Measurements from ENCODE around the gene CS.
"Not testable (repeated sequence)": the region's sequence is repeated elsewhere in the genome, so short reads cannot be mapped to it uniquely, and the experiment has no call there.

Gene CS

DNA sequence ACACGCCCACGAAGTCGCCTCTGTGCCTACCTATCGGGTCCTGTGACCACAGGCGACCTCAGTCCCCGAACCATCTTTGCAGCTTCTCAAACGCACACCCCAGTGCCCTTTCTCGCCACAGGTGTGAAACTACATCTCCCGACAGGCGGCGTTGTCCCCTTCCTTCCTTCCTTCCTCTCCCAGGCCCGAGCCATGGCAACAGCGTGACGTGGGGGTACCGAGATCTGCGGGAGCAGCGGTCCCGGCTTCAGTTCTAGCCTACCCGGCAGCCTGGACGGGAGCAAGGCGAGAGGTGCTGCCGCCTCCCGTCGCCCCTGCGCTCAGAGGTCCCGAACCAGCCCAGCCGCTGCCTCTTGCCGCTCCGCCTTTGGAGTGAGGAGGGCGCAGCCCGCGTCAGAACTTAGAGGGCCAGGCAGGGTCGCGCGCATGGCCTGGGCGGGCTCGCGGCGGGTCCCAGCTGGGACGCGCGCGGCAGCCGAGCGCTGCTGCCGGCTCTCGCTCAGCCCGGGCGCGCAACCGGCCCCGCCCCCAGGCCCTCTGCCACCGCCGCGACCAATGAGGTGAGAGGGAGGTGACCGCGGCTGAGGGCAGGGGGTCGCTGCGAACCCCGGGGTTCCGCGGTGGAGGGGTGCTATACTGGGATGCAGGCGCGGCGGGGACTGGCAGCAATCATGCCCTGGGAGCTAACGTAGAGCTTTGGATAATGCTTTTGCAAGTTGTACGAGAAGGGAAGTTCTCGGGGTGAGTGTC, 33.3 kb downstream of the CS start, which contains the start of gene COQ10A:
COQ10A (plus strand) TSS at position 250 of the 750 bp plus-strand sequence; CDS start at position 427, 177 bp downstream.
- no peak for TF ChIP-seq EZH2phosphoT487 (IDR thresholded peaks at IDR 0.05; ENCODE audit: borderline replicate concordance, low read length)
- TF ChIP-seq, protein P1, sequence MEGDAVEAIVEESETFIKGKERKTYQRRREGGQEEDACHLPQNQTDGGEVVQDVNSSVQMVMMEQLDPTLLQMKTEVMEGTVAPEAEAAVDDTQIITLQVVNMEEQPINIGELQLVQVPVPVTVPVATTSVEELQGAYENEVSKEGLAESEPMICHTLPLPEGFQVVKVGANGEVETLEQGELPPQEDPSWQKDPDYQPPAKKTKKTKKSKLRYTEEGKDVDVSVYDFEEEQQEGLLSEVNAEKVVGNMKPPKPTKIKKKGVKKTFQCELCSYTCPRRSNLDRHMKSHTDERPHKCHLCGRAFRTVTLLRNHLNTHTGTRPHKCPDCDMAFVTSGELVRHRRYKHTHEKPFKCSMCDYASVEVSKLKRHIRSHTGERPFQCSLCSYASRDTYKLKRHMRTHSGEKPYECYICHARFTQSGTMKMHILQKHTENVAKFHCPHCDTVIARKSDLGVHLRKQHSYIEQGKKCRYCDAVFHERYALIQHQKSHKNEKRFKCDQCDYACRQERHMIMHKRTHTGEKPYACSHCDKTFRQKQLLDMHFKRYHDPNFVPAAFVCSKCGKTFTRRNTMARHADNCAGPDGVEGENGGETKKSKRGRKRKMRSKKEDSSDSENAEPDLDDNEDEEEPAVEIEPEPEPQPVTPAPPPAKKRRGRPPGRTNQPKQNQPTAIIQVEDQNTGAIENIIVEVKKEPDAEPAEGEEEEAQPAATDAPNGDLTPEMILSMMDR (IDR thresholded peaks at IDR 0.05; ENCODE audit: low read depth, low read length, poor library complexity, severe bottlenecking), result peak; percentile 58

DNA sequence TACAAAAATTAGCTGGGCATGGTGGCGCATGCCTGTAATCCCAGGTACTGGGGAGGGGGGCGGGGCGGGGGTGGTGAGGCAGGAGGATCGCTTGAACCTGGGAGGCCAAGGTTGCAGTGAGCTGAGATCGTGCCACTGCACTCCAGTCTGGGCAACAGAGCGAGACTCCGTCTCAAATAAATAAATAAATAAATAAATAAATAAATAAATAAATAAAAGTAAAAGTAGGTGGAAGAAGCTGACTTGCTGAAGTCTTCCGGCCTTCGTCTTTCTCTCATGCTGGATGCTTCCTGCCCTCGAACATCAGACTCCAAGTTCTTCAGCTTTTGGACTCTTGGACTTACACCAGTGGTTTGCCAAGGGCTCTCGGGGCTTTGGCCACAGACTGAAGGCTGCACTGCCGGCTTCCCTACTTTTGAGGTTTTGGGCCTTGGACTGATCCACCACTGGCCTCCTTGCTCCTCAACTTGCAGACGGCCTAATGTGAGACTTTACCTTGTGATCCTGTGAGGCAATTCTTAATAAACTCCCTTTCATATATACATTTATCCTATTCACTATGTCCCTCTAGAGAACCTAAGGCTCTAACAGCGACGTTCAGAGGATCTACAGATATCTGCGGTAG, 34.0 kb downstream of the CS start:
- Histone ChIP-seq H3K4me1 (ENCODE audit: control insufficient read depth, low read length) (peaks cover 14% of the 10 kb centered on the region), H3K27ac (ENCODE audit: low read depth, low read length) (peak overlapping the region; percentile 67), H3K4me2 (ENCODE audit: low read length) (peak overlapping the region; percentile 75), H3K36me3 (ENCODE audit: control insufficient read depth, low read length) (peaks cover 16% of the 10 kb centered on the region), H3F3A (ENCODE audit: control insufficient read depth, insufficient read depth) (peaks cover 28% of the 10 kb centered on the region), H3K4me3 (ENCODE audit: low read length) (peak overlapping the region; percentile 84)
- not testable (repeated sequence) for H3K9me3 ChIP-seq (ENCODE audit: control insufficient read depth, insufficient read depth, low read length); H3K79me2 ChIP-seq (ENCODE audit: control insufficient read depth, low read length); H3K27me3 ChIP-seq (ENCODE audit: control insufficient read depth, low read length); H3K9me2 ChIP-seq (replicated peaks; ENCODE audit: control insufficient read depth, low read length); H4K20me1 ChIP-seq (ENCODE audit: control insufficient read depth, insufficient read depth, low read depth, low read length)

More for the DNA sequence above, 33.3 kb downstream of the CS start, which contains the start of gene COQ10A:
- Histone ChIP-seq H3K36me3 (ENCODE audit: control insufficient read depth, low read length) (peaks cover 23% of the 10 kb centered on the region), H3K79me2 (ENCODE audit: control insufficient read depth, low read length) (no peaks in the 10 kb centered on the region), H3K27me3 (ENCODE audit: control insufficient read depth, low read length) (no peaks in the 10 kb centered on the region), H4K20me1 (ENCODE audit: control insufficient read depth, insufficient read depth, low read depth, low read length) (no peaks in the 10 kb centered on the region), H3K9me3 (ENCODE audit: control insufficient read depth, insufficient read depth, low read length) (no peaks in the 10 kb centered on the region), H3K4me2 (ENCODE audit: low read length) (peak within 1 kb of the TSS; percentile 75), H3K4me3 (ENCODE audit: low read length) (peak within 1 kb of the TSS; percentile 84), H3F3A (ENCODE audit: control insufficient read depth, insufficient read depth) (peaks cover 31% of the 10 kb centered on the region), H3K4me1 (ENCODE audit: control insufficient read depth, low read length) (peaks cover 14% of the 10 kb centered on the region), H3K27ac (ENCODE audit: low read depth, low read length) (peak within 1 kb of the TSS; percentile 67), H3K9me2 (replicated peaks; ENCODE audit: control insufficient read depth, low read length) (no peaks in the 10 kb centered on the region)

DNA sequence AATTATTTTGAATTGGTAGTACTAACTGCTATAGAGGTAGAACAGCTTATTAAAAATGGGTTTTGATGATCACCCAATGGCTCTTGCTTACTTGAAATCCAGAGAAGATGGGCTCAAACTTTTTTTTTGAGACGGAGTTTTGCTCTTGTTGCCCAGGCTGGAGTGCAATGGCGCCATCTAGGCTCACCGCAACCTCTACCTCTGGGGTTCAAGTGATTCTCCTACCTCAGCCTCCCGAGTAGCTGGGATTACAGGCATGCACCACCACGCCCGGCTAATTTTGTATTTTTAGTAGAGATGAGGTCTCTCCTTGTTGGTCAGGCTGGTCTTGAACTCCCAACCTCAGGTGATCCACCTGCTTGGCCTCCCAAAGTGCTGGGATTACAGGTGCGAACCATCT, 37.2 kb downstream of the CS start:
- not testable (repeated sequence) for H3K4me2 ChIP-seq (ENCODE audit: low read length); H3K27ac ChIP-seq (ENCODE audit: low read depth, low read length); H3K9me2 ChIP-seq (replicated peaks; ENCODE audit: control insufficient read depth, low read length); H3K9me3 ChIP-seq (ENCODE audit: control insufficient read depth, insufficient read depth, low read length); H3K4me3 ChIP-seq (ENCODE audit: low read length); H3K27me3 ChIP-seq (ENCODE audit: control insufficient read depth, low read length); H3K79me2 ChIP-seq (ENCODE audit: control insufficient read depth, low read length); H3K36me3 ChIP-seq (ENCODE audit: control insufficient read depth, low read length); H3F3A ChIP-seq (ENCODE audit: control insufficient read depth, insufficient read depth); H4K20me1 ChIP-seq (ENCODE audit: control insufficient read depth, insufficient read depth, low read depth, low read length)
- H3K4me1 ChIP-seq (ENCODE audit: control insufficient read depth, low read length), result peaks cover 20% of the 10 kb centered on the region
- TF ChIP-seq, protein P1 (IDR thresholded peaks at IDR 0.05; ENCODE audit: low read depth, low read length, poor library complexity, severe bottlenecking), result peak; percentile 43
